Vagina (tissue), 2 donors: ENCODE data around the gene GLI3.

ENCODE experiments used
- POLR2A ChIP-seq, 2 donors: fragments of 450-650 bp; IDR thresholded peaks; one replicate each; pipeline ENCODE4 v1.6.1; 2017; ENCODE audit warnings: antibody characterized with exemption in 2 of 2, mild to moderate bottlenecking in 2 of 2, moderate library complexity in 2 of 2
- POLR2AphosphoS5 ChIP-seq, 2 donors: sonication (generic); formaldehyde crosslinking; IDR thresholded peaks; one replicate each; pipeline ENCODE4 v1.9.0; 2017; ENCODE audit warnings: antibody characterized with exemption in 2 of 2, mild to moderate bottlenecking in 2 of 2, low read depth in 1 of 2; ENCODE audit not compliant: insufficient read depth in 1 of 2
- TF ChIP-seq, protein P1 (sequence below), 3 experiments: fragments of 450-650 bp in 2 of 3; fragments of 200-600 bp in 1 of 3; sonication (generic) in 1 of 3; IDR thresholded peaks; one replicate each; pipeline ENCODE4 v1.5.1; 2017 to 2019; ENCODE audit warnings: antibody characterized with exemption in 3 of 3, mild to moderate bottlenecking in 2 of 3, moderate library complexity in 2 of 3

DNA sequence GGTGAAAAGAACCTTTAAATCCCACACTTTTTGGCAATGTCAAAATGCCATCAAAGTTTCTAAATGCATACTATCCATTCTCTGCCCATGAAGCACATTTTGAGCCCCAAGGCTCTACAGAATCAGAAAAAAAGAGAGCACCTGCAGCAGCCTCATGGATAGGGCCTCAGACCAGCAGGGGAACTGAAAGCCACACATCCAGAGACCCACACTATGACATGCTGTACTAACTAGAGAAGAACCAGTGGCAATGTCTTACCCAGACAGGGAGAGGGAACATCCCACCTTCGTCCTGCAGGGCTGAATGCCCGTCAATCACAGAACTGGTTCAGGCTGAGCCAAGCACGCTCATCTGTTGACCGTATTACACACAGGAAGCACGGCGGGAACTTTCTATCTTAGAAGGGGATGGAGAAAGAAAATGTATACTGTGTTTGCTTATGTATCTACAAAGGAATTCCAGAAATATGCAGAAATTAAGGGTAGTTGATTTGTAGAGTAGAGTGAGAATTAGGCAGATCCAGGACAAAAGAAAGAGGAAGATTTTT is 237.2 kb downstream of the GLI3 start:
- TF ChIP-seq, protein P1, sequence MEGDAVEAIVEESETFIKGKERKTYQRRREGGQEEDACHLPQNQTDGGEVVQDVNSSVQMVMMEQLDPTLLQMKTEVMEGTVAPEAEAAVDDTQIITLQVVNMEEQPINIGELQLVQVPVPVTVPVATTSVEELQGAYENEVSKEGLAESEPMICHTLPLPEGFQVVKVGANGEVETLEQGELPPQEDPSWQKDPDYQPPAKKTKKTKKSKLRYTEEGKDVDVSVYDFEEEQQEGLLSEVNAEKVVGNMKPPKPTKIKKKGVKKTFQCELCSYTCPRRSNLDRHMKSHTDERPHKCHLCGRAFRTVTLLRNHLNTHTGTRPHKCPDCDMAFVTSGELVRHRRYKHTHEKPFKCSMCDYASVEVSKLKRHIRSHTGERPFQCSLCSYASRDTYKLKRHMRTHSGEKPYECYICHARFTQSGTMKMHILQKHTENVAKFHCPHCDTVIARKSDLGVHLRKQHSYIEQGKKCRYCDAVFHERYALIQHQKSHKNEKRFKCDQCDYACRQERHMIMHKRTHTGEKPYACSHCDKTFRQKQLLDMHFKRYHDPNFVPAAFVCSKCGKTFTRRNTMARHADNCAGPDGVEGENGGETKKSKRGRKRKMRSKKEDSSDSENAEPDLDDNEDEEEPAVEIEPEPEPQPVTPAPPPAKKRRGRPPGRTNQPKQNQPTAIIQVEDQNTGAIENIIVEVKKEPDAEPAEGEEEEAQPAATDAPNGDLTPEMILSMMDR (IDR thresholded peaks at IDR 0.05), result no peak
- TF ChIP-seq POLR2A (IDR thresholded peaks at IDR 0.05) (no peak), POLR2AphosphoS5 (IDR thresholded peaks at IDR 0.05; ENCODE audit: insufficient read depth in 1 of 2, low read depth in 1 of 2) (no peak)
